ENCODE data around the gene DDX25.

DNA sequence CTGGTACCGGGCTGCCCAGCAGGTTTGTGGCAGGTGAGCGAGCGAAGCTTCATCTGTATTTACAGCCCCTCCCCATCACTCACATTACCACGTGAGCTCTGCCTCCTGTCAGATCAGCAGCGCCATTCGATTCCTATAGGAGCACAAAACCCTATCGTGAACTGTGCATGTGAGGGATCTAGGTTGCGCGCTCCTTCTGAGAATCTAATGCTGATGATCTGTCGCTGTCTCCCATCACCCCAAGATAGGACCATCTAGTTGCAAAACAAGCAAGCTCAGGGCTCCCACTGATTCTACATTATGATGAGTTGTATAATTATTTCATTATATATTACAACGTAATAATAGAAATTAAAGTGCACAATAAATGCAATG is 25.8 kb downstream of the DDX25 start:
- TF ChIP-seq, protein P1, sequence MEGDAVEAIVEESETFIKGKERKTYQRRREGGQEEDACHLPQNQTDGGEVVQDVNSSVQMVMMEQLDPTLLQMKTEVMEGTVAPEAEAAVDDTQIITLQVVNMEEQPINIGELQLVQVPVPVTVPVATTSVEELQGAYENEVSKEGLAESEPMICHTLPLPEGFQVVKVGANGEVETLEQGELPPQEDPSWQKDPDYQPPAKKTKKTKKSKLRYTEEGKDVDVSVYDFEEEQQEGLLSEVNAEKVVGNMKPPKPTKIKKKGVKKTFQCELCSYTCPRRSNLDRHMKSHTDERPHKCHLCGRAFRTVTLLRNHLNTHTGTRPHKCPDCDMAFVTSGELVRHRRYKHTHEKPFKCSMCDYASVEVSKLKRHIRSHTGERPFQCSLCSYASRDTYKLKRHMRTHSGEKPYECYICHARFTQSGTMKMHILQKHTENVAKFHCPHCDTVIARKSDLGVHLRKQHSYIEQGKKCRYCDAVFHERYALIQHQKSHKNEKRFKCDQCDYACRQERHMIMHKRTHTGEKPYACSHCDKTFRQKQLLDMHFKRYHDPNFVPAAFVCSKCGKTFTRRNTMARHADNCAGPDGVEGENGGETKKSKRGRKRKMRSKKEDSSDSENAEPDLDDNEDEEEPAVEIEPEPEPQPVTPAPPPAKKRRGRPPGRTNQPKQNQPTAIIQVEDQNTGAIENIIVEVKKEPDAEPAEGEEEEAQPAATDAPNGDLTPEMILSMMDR (IDR thresholded peaks at IDR 0.05; ENCODE audit: low read depth, low read length, poor library complexity, severe bottlenecking), result no peak
- TF ChIP-seq EZH2phosphoT487 (IDR thresholded peaks at IDR 0.05; ENCODE audit: borderline replicate concordance, low read length), result no peak
